Astrocyte of the spinal cord (primary cell): ENCODE results near the gene IFNL3.
"Not testable (repeated sequence)": the region's sequence is repeated elsewhere in the genome, so short reads cannot be mapped to it uniquely, and the experiment has no call there.

ENCODE experiments used
- DNase-seq: peaks from one replicate; pipeline ENCODE4 v3.0.0; 2011; ENCODE audit warnings: low read depth, low spot score
- H3K4me3 ChIP-seq: 2 replicates; pipeline ENCODE4 v1.5.1; 2011; ENCODE audit warnings: low read depth, mild to moderate bottlenecking, low read length, moderate library complexity
- CTCF ChIP-seq: IDR thresholded peaks from 2 replicates; pipeline ENCODE4 v1.5.1; 2012; ENCODE audit warnings: low read depth, mild to moderate bottlenecking, low read length, inconsistent platforms
- in situ Hi-C: cut with HindIII; loops from 2 replicates; pipeline ENCODE4 v1.10.0; 2017; ENCODE audit warnings: low sequenced_read_pairs

IFNL3 gene

GRCh38 chr19:39270036-39270871 lies 25.4 kb upstream of the IFNL3 start:
- in situ Hi-C loops = no loop called here
- H3K4me3 ChIP-seq = no peak overlapping the region
- no peak for DNase-seq
- no peak for TF ChIP-seq CTCF

GRCh38 chr19:39269369-39269768 lies 24.6 kb upstream of the IFNL3 start:
- in situ Hi-C loops, H3K4me3 ChIP-seq, DNase-seq: not testable (repeated sequence)

- H3K4me3 ChIP-seq, DNase-seq, in situ Hi-C loops: not testable (repeated sequence)
These were observed 23.9 kb upstream of the IFNL3 start for GRCh38 chr19:39268531-39269223.

- in situ Hi-C loops, H3K4me3 ChIP-seq, DNase-seq: not testable (repeated sequence)
These were observed 23.3 kb upstream of the IFNL3 start, which contains the start of gene IFNL2 for GRCh38 chr19:39268085-39268484. Gene IFNL2, plus strand, starts transcription at chr19:39268396. Its CDS starts 173 bp downstream, at chr19:39268569.

- TF ChIP-seq CTCF = no peak
- no peak for DNase-seq
- H3K4me3 ChIP-seq = no peak overlapping the region
- in situ Hi-C loops = no loop called here
These were observed 20.6 kb upstream of the IFNL3 start for GRCh38 chr19:39265321-39265916.

- in situ Hi-C loops = no loop called here
- DNase-seq = no peak
- H3K4me3 ChIP-seq = no peak overlapping the region
- TF ChIP-seq CTCF = no peak
These were observed 19.8 kb upstream of the IFNL3 start for GRCh38 chr19:39264306-39265290.

- TF ChIP-seq CTCF = no peak
- in situ Hi-C loops = no loop called here
- no peak overlapping the region for H3K4me3 ChIP-seq
These were observed 19.1 kb upstream of the IFNL3 start for GRCh38 chr19:39263912-39264305.

More at GRCh38 chr19:39263912-39264305, 19.1 kb upstream of the IFNL3 start:
- DNase-seq = no peak
